Right ventricle myocardium inferior (tissue), 1 donor: ENCODE data around the gene HDAC1. TPM values are rescaled to one million over a fixed set of nuclear protein-coding genes. Genes with fewer than 3 reads are reported as not detected.

ENCODE experiments used
- total RNA-seq: library from RNA; stranded (reverse); fragmentation: NEBNext Ultra II Directional; extraction: Animal tissue kit (Norgen Biotek cat#: 25700); gene quantifications from one replicate; pipeline ENCODE4 v1.2.1, GENCODE V29; 2021
- donor health status: DM: no; HTN: yes; CAD: no; lungs with severe emphysema.

HDAC1 gene
- total RNA-seq, 1 donor from 2014 or later: 40.6 TPM

Other genes with a start within 250 kb of the HDAC1 start
- gene TMEM39B, start 219.1 kb upstream of the HDAC1 start, total RNA-seq: 7.1 TPM
- 70.3 TPM for gene KPNA6, start 184.0 kb upstream of the HDAC1 start, total RNA-seq
- 17.4 TPM for gene TXLNA, start 112.4 kb upstream of the HDAC1 start, total RNA-seq
- gene CCDC28B, start 91.5 kb upstream of the HDAC1 start, total RNA-seq: 25.8 TPM
- gene IQCC, start 86.4 kb upstream of the HDAC1 start, total RNA-seq: 0.81 TPM
- gene DCDC2B, start 83.0 kb upstream of the HDAC1 start, total RNA-seq: not detected
- 8.8 TPM for gene TMEM234, start 69.7 kb upstream of the HDAC1 start, total RNA-seq
- gene EIF3I, start 69.7 kb upstream of the HDAC1 start, total RNA-seq: 108 TPM
- gene FAM167B, start 44.9 kb upstream of the HDAC1 start, total RNA-seq: 10.5 TPM
- gene LCK, start 40.8 kb upstream of the HDAC1 start, total RNA-seq: 0.57 TPM
- gene MARCKSL1, start 44.1 kb downstream of the HDAC1 start, total RNA-seq: 28.5 TPM
- 2.4 TPM for gene FAM229A, start 70.4 kb downstream of the HDAC1 start, total RNA-seq
- 1.2 TPM for gene TSSK3, start 70.5 kb downstream of the HDAC1 start, total RNA-seq
- 41.8 TPM for gene BSDC1, start 102.4 kb downstream of the HDAC1 start, total RNA-seq
- not detected for gene ZBTB8B, start 173.0 kb downstream of the HDAC1 start, total RNA-seq
- gene ZBTB8A, start 247.3 kb downstream of the HDAC1 start, total RNA-seq: 2.8 TPM